GM23338 (cell line): Measurements from ENCODE around the gene SYT15.
"Not testable (repeated sequence)": the region's sequence is repeated elsewhere in the genome, so short reads cannot be mapped to it uniquely, and the experiment has no call there.

Source experiments
- CREB1 ChIP-seq: fragments of 250-450 bp; sonication (Bioruptor Pico); IDR thresholded peaks from 2 replicates; pipeline ENCODE4 v1.5.0; 2020; ENCODE audit warnings: low read depth, mild to moderate bottlenecking, moderate library complexity
- EZH2 ChIP-seq: fragments of 200-600 bp; sonication (generic); IDR thresholded peaks from one replicate; pipeline ENCODE4 v1.8.0; 2017; ENCODE audit warnings: antibody characterized with exemption, mild to moderate bottlenecking, low read depth; ENCODE audit not compliant: unreplicated experiment
- EZH2phosphoT487 ChIP-seq: fragments of 200-600 bp; sonication (generic); IDR thresholded peaks from one replicate; pipeline ENCODE4 v1.8.1; 2018; ENCODE audit warnings: antibody characterized with exemption; ENCODE audit not compliant: unreplicated experiment
- JUNB ChIP-seq: IDR thresholded peaks from one replicate; pipeline ENCODE4 v1.6.1; 2016; ENCODE audit warnings: antibody characterized with exemption; ENCODE audit not compliant: unreplicated experiment
- NANOG ChIP-seq: IDR thresholded peaks from 2 replicates; pipeline ENCODE4 v1.6.1; 2016; ENCODE audit warnings: antibody characterized with exemption, borderline replicate concordance
- POLR2AphosphoS5 ChIP-seq: IDR thresholded peaks from 2 replicates; pipeline ENCODE4 v1.6.1; 2016; ENCODE audit warnings: antibody characterized with exemption, low read depth
- STAT1 ChIP-seq: IDR thresholded peaks from one replicate; pipeline ENCODE4 v1.6.1; 2016; ENCODE audit warnings: antibody characterized with exemption; ENCODE audit not compliant: unreplicated experiment
- ZNF114 ChIP-seq: fragments of 250-450 bp; sonication (Bioruptor Pico); IDR thresholded peaks from 2 replicates; pipeline ENCODE4 v1.5.0; 2020; ENCODE audit warnings: mild to moderate bottlenecking, moderate library complexity
- TF ChIP-seq, protein P1 (sequence below), 2 experiments: fragments of 200-600 bp in 1 of 2; sonication (generic) in 1 of 2; conservative IDR thresholded peaks; 2 replicates each; pipeline versions ENCODE4 v1.5.1 to v1.6.1; 2016 to 2017; ENCODE audit warnings: antibody characterized with exemption in 2 of 2, low read depth in 2 of 2, mild to moderate bottlenecking in 2 of 2, moderate library complexity in 1 of 2
- TF ChIP-seq, protein P2 (sequence below): IDR thresholded peaks from one replicate; pipeline ENCODE4 v1.6.1; 2018; ENCODE audit warnings: antibody characterized with exemption; ENCODE audit not compliant: unreplicated experiment
- TF ChIP-seq, protein P3 (sequence below): fragments of 250-450 bp; sonication (Bioruptor Pico); IDR thresholded peaks from 2 replicates; pipeline ENCODE4 v1.5.0; 2020; ENCODE audit warnings: mild to moderate bottlenecking, moderate library complexity
- TF ChIP-seq, protein P4 (sequence below): IDR thresholded peaks from 2 replicates; pipeline ENCODE4 v1.6.1; 2016; ENCODE audit warnings: antibody characterized with exemption

DNA sequence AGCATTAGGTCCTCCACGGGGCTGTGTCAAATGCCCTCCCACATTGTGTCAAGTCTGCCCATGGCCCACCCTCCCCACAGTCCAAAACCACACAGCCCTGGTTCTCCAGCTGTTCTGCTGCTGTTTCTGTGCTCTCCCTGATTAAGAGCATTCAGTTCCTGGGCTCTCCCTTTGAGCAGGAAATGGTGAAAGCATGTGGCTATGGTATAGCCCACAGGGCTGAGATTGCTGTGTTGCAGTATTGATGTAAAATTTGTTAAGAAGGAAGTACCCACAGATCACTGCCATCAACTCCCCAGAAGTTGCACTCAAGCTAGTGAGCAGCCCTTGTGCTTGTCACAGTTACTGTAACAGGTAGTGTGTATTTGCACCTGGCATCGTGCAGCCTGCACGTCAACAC lies 9.3 kb downstream of the SYT15 start:
- TF ChIP-seq, protein P1, sequence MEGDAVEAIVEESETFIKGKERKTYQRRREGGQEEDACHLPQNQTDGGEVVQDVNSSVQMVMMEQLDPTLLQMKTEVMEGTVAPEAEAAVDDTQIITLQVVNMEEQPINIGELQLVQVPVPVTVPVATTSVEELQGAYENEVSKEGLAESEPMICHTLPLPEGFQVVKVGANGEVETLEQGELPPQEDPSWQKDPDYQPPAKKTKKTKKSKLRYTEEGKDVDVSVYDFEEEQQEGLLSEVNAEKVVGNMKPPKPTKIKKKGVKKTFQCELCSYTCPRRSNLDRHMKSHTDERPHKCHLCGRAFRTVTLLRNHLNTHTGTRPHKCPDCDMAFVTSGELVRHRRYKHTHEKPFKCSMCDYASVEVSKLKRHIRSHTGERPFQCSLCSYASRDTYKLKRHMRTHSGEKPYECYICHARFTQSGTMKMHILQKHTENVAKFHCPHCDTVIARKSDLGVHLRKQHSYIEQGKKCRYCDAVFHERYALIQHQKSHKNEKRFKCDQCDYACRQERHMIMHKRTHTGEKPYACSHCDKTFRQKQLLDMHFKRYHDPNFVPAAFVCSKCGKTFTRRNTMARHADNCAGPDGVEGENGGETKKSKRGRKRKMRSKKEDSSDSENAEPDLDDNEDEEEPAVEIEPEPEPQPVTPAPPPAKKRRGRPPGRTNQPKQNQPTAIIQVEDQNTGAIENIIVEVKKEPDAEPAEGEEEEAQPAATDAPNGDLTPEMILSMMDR (conservative IDR thresholded peaks at IDR 0.05; ENCODE audit: low read depth in 2 of 2) = not testable (repeated sequence)
- TF ChIP-seq JUNB; EZH2; POLR2AphosphoS5; ZNF114 (CRISPR knock-in tag); NANOG; CREB1 (CRISPR knock-in tag); EZH2phosphoT487; STAT1: not testable (repeated sequence)
- TF ChIP-seq, protein P2, sequence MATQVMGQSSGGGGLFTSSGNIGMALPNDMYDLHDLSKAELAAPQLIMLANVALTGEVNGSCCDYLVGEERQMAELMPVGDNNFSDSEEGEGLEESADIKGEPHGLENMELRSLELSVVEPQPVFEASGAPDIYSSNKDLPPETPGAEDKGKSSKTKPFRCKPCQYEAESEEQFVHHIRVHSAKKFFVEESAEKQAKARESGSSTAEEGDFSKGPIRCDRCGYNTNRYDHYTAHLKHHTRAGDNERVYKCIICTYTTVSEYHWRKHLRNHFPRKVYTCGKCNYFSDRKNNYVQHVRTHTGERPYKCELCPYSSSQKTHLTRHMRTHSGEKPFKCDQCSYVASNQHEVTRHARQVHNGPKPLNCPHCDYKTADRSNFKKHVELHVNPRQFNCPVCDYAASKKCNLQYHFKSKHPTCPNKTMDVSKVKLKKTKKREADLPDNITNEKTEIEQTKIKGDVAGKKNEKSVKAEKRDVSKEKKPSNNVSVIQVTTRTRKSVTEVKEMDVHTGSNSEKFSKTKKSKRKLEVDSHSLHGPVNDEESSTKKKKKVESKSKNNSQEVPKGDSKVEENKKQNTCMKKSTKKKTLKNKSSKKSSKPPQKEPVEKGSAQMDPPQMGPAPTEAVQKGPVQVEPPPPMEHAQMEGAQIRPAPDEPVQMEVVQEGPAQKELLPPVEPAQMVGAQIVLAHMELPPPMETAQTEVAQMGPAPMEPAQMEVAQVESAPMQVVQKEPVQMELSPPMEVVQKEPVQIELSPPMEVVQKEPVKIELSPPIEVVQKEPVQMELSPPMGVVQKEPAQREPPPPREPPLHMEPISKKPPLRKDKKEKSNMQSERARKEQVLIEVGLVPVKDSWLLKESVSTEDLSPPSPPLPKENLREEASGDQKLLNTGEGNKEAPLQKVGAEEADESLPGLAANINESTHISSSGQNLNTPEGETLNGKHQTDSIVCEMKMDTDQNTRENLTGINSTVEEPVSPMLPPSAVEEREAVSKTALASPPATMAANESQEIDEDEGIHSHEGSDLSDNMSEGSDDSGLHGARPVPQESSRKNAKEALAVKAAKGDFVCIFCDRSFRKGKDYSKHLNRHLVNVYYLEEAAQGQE = not testable (repeated sequence)
- TF ChIP-seq, protein P3, sequence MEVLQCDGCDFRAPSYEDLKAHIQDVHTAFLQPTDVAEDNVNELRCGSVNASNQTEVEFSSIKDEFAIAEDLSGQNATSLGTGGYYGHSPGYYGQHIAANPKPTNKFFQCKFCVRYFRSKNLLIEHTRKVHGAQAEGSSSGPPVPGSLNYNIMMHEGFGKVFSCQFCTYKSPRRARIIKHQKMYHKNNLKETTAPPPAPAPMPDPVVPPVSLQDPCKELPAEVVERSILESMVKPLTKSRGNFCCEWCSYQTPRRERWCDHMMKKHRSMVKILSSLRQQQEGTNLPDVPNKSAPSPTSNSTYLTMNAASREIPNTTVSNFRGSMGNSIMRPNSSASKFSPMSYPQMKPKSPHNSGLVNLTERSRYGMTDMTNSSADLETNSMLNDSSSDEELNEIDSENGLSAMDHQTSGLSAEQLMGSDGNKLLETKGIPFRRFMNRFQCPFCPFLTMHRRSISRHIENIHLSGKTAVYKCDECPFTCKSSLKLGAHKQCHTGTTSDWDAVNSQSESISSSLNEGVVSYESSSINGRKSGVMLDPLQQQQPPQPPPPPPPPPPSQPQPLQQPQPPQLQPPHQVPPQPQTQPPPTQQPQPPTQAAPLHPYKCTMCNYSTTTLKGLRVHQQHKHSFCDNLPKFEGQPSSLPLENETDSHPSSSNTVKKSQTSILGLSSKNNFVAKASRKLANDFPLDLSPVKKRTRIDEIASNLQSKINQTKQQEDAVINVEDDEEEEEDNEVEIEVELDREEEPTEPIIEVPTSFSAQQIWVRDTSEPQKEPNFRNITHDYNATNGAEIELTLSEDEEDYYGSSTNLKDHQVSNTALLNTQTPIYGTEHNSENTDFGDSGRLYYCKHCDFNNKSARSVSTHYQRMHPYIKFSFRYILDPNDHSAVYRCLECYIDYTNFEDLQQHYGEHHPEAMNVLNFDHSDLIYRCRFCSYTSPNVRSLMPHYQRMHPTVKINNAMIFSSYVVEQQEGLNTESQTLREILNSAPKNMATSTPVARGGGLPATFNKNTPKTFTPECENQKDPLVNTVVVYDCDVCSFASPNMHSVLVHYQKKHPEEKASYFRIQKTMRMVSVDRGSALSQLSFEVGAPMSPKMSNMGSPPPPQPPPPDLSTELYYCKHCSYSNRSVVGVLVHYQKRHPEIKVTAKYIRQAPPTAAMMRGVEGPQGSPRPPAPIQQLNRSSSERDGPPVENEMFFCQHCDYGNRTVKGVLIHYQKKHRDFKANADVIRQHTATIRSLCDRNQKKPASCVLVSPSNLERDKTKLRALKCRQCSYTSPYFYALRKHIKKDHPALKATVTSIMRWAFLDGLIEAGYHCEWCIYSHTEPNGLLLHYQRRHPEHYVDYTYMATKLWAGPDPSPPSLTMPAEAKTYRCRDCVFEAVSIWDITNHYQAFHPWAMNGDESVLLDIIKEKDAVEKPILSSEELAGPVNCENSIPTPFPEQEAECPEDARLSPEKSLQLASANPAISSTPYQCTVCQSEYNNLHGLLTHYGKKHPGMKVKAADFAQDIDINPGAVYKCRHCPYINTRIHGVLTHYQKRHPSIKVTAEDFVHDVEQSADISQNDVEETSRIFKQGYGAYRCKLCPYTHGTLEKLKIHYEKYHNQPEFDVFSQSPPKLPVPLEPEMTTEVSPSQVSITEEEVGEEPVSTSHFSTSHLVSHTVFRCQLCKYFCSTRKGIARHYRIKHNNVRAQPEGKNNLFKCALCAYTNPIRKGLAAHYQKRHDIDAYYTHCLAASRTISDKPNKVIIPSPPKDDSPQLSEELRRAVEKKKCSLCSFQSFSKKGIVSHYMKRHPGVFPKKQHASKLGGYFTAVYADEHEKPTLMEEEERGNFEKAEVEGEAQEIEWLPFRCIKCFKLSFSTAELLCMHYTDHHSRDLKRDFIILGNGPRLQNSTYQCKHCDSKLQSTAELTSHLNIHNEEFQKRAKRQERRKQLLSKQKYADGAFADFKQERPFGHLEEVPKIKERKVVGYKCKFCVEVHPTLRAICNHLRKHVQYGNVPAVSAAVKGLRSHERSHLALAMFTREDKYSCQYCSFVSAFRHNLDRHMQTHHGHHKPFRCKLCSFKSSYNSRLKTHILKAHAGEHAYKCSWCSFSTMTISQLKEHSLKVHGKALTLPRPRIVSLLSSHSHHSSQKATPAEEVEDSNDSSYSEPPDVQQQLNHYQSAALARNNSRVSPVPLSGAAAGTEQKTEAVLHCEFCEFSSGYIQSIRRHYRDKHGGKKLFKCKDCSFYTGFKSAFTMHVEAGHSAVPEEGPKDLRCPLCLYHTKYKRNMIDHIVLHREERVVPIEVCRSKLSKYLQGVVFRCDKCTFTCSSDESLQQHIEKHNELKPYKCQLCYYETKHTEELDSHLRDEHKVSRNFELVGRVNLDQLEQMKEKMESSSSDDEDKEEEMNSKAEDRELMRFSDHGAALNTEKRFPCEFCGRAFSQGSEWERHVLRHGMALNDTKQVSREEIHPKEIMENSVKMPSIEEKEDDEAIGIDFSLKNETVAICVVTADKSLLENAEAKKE (CRISPR knock-in tag) = not testable (repeated sequence)
- TF ChIP-seq, protein P4, sequence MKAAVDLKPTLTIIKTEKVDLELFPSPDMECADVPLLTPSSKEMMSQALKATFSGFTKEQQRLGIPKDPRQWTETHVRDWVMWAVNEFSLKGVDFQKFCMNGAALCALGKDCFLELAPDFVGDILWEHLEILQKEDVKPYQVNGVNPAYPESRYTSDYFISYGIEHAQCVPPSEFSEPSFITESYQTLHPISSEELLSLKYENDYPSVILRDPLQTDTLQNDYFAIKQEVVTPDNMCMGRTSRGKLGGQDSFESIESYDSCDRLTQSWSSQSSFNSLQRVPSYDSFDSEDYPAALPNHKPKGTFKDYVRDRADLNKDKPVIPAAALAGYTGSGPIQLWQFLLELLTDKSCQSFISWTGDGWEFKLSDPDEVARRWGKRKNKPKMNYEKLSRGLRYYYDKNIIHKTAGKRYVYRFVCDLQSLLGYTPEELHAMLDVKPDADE = not testable (repeated sequence)
